GM19395 (cell line): Measurements from ENCODE around the gene JMJD6.
"Not testable (repeated sequence)": the region's sequence is repeated elsewhere in the genome, so short reads cannot be mapped to it uniquely, and the experiment has no call there.

Experiments used
- ATAC-seq: cut with Tn5 transposase; IDR thresholded peaks from one replicate; pipeline ENCODE4 v1.9.1; 2021; ENCODE audit warnings: mild to moderate bottlenecking, moderate library complexity; ENCODE audit not compliant: unreplicated experiment

The JMJD6 gene

GRCh38 chr17:76700617-76701470 is 25.6 kb downstream of the JMJD6 start:
- no peak for ATAC-seq

DNA sequence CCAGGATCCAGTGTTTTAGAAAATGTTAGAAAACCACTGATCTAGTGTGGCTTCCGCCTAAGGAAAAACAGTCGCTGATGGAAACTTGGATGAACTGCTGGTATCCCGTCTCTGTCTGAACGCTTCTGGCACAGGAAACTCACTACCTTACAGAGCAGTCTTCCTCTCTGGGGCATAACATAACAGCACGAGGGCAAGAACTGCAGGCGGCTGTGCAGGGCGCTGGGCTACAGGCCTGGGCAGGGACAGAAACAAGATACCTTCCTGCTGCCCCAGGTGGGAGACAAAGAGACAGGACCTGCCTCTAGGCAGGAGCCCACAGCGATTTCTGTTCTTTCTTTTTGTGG is 26.2 kb downstream of the JMJD6 start:
- ATAC-seq = no peak

DNA sequence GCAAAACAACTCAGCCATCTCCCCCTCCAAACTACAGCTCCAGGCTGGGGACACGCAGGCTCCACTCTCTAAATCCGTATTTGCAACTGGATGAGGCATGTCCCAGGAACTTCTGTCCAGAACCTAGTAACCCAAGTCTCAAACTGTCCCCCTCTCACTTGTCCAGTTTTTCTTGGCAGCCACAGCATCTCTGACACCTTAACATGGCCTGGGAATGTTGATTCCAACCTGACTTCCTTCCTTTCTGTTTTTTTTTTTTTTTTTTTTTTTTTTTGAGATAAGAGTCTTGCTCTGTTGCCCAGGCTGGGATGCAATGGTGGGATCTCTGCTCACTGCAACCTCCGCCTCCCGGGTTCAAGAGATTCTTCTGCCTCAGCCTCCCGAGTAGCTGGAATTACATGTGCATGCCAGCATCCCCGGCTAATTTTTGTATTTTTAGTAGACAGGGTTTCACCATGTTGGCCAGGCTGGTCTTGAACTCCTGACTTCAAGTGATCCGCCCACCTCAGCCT is 27.9 kb downstream of the JMJD6 start:
- ATAC-seq = not testable (repeated sequence)

GRCh38 chr17:76697702-76698465 is 28.5 kb downstream of the JMJD6 start:
- no peak for ATAC-seq

- ATAC-seq = peak; percentile 67
These were observed 29.4 kb downstream of the JMJD6 start for GRCh38 chr17:76696763-76697701.

DNA sequence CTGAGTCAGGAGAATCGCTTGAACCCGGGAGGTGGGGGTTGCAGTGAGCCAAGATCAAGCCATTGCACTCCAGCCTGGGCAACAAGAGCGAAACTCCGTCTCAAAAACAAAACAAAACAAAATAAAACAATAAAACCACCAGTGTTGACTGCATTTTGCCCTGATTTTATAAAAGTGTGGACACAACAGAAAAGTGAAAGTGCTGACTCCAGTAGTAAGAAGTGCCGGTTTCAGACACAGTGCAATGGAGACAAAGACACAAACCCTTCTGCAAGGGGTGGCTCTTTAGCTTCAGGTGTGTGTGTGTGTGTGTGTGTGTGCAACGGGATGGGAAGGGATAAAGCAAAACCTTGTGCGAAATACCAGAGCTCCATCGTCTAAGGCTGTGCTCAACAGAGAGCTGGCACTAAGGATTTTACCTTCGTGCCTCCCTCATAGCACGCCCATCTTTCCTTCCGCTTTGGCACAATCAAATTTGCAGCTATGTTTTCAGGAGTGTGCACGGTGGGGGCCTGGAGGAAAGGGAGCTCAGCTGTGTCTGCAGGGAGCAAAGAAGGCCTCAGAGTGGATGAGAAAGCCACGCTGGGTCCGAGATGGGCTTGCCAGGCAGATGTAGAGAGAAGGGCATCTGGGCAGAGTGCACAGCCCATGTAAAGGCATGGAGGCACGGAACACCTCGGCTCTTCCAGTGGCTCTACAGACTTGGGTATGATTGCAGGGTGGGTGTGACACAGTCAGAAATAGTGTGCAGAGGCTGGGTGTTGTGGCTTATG is 31.2 kb downstream of the JMJD6 start:
- no peak for ATAC-seq

GRCh38 chr17:76691379-76692191 is 34.8 kb downstream of the JMJD6 start:
- no peak for ATAC-seq

GRCh38 chr17:76690596-76691280 is 35.7 kb downstream of the JMJD6 start:
- no peak for ATAC-seq

DNA sequence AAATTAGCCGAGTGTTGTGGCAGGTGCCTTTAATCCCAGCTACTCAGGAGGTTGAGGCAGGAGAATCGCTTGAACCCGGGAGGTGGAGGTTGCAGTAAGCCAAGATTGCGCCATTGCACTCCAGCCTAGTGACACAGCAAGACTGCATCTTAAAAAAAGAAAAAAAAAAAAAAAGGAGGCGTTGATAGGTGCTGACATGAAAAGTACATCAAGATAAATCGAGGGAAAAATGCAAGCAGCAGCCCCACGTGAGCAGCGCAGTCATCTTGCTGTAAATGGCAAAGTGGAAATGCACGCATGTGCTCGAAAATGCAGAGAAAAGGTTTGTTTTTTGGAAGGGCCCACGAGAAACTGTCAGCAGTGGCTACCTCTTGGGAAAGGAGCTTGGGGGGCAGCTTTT is 36.5 kb downstream of the JMJD6 start:
- ATAC-seq = no peak

DNA sequence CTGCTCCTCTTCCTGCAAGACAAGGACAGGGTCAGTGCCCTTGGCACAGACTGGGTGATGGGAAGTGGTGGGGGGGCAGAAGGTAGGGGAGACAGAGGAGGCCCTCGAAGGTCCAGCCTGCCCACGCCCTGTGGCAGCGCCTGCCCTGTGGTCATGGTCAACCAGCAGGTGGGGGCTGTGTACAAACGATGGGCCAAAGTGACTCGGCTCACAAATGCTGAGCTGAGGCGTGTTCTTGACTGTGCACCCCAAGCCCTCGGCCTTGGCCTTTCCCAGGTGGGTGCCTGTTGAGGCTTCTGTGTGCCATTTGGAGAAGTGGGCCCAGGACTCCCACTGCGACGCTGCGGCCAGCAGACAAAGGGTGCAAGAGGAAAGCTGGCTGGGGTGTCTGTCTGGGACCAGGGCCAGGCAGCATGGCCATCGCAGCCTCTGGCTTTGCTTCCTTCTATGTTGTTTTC is 38.2 kb downstream of the JMJD6 start:
- no peak for ATAC-seq

DNA sequence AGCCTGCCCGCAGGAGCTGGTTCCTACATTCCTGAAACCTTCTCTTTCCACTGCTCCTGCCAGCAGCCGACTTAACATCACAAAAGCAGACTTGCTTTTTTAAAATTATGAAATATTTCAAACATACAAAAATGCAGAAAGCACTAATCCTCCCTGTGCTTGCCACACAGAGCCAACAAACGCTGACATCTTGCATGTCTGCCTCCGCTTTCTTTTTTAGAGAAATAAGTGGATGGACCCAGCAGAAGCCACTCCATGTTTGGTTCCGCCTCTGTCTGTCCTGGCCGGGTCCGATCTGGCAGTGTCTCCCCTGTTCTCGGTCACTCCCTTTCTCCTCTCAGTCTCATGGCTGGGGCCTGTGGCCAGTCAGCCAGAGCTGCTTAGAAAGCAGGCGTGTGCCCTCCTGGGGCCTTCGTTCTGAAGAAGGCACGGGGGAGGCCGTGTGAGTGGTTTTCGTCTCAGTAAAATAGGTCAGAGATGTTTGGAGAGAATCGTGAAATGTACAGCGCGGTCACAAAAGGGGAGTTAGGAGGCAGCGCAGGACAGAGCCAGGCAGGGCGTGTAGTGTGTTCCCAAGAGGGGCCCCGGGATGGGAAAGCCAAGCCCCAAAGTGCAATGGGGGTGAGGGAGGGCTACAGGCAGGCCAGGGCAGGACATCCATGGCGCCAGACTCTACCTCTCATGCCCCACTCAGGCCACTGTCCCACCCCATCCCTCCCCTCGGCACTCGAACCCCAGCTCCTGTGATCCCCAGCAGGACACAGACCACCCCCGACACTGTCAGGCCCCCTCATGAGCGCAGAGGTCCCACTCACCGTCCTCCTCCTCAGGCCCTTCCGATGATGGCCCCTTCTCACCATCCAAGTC is 38.9 kb downstream of the JMJD6 start:
- no peak for ATAC-seq

GRCh38 chr17:76686538-76687297 is 39.7 kb downstream of the JMJD6 start:
- no peak for ATAC-seq

- no peak for ATAC-seq
These were observed 40.6 kb downstream of the JMJD6 start for GRCh38 chr17:76685846-76686245.

- ATAC-seq = no peak
These were observed 41.0 kb downstream of the JMJD6 start for GRCh38 chr17:76685366-76685765.

DNA sequence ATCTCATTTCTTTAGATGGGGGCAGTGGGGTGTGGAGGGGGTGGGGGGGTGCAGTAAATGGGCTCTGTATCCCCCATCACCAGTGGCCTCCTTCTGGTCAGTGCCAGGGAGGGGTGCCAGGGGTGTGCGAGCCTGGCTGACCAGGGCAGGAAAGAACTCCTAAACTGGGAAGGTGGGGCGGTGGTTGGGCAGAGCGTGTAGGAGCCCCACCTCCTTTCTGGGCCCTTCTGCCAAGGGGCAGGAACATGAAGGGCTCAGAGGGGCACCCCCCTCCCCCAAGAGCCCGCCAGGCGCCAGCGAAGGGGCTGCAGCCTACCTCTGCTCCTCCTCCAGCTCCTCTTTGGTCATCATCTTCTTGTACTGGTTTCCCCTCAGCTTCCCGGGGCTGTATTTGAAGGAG is 41.6 kb downstream of the JMJD6 start:
- ATAC-seq = no peak

- ATAC-seq = no peak
These were observed 42.3 kb downstream of the JMJD6 start for GRCh38 chr17:76683921-76684745.
